HFFc6 (cell line): ENCODE results near the gene SFI1. TPM values are rescaled to one million over a fixed set of nuclear protein-coding genes. Genes with fewer than 3 reads are reported as not detected.
A peak's percentile ranks its signal among the peaks of the same experiment; 100 is the strongest.

Experiments used
- DNase-seq: peaks from one replicate; pipeline ENCODE4 v3.0.0-alpha.2; 2018
- H3K27ac Mint-ChIP-seq: 2 replicates; pipeline ENCODE4 v1.8.0; 2020; ENCODE audit warnings: mild to moderate bottlenecking, mixed read lengths
- H3K27me3 Mint-ChIP-seq: 2 replicates; pipeline ENCODE4 v1.8.0; 2021; ENCODE audit warnings: mild to moderate bottlenecking, moderate library complexity, mixed read lengths; ENCODE audit not compliant: insufficient read depth
- H3K36me3 Mint-ChIP-seq: 2 replicates; pipeline ENCODE4 v1.8.0; 2021; ENCODE audit warnings: low read depth, mixed read lengths
- H3K4me1 Mint-ChIP-seq: 2 replicates; pipeline ENCODE4 v1.8.0; 2020; ENCODE audit warnings: low read depth, mixed read lengths
- H3K4me3 Mint-ChIP-seq: 2 replicates; pipeline ENCODE4 v1.8.0; 2020; ENCODE audit warnings: mild to moderate bottlenecking, moderate library complexity, mixed read lengths
- H3K9me3 Mint-ChIP-seq: 2 replicates; pipeline ENCODE4 v1.8.0; 2020; ENCODE audit warnings: mild to moderate bottlenecking, mixed read lengths
- total RNA-seq, 6 experiments: library from RNA; stranded (reverse); fragmentation: NEBNext Ultra II Directional; extraction: Animal tissue kit (Norgen Biotek cat#: 25700); gene quantifications; 2 replicates in 1 of 6; 3 replicates in 5 of 6; pipeline ENCODE4 v1.2.3, GENCODE V29; 2021
- TF ChIP-seq, protein P1 (sequence below): fragments of 200-600 bp; sonication (generic); IDR thresholded peaks from 2 replicates; pipeline ENCODE4 v1.5.0; 2021; ENCODE audit warnings: antibody characterized with exemption, mild to moderate bottlenecking

SFI1 gene
- total RNA-seq, 6 experiments from 2014 or later = 8.3 to 12.1 (median 11.3) TPM

DNA sequence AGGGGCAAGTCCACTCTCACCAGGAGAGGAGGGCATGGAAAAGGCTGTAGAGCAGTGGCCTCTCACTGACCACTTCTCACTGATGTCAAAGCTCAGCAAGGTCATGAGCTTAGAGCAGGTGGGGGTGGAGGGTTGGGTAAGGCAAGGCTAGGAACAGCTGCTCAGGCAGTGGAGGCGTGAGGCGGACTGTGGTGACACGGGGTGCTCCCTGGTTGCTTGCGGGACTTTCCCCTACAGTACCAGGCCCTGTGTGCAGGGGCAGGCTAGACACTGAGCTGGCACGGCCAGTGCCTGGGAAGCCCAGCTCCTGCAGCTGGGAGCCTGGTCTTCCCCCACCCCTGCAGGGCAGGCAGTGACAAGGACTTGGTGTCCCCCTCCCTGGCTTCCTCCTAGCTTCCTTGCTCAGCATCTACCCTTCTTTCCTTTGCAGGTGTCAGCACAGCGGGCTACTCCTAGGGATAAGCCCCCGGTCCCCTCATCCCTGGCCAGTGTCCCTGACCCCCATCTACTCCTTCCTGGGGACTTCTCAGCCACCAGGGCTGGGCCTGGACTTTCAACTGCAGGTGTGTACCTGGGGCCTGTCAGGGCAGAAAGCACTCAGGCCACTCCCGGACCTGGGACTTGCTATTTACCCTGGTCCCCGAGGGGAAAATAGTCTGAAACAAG lies 120.1 kb downstream of the SFI1 start:
- Mint-ChIP-seq H3K36me3 (peaks cover 5% of the 10 kb centered on the region; the same call in 1 of the 2 replicates), H3K4me1 (no peaks in the 10 kb centered on the region), H3K4me3 (no peak overlapping the region)

DNA sequence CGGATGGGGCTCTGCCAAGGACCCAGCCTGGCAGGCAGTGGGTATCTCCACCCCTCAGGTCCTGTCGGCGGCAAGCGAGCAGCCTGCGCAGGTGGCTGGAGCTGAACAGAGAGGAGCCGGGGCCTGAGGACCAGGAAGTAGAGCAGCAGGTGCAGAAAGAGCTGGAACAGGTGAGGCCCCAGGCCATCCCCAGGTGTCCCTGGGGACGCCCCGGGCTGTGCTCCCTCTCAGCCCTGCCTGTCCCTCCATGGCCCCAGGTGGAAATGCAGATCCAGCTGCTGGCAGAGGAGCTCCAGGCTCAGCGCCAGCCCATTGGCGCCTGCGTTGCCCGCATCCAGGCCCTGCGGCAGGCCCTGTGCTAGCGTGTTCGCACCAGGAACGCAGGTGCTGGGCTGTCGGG lies 121.7 kb downstream of the SFI1 start:
- TF ChIP-seq, protein P1, sequence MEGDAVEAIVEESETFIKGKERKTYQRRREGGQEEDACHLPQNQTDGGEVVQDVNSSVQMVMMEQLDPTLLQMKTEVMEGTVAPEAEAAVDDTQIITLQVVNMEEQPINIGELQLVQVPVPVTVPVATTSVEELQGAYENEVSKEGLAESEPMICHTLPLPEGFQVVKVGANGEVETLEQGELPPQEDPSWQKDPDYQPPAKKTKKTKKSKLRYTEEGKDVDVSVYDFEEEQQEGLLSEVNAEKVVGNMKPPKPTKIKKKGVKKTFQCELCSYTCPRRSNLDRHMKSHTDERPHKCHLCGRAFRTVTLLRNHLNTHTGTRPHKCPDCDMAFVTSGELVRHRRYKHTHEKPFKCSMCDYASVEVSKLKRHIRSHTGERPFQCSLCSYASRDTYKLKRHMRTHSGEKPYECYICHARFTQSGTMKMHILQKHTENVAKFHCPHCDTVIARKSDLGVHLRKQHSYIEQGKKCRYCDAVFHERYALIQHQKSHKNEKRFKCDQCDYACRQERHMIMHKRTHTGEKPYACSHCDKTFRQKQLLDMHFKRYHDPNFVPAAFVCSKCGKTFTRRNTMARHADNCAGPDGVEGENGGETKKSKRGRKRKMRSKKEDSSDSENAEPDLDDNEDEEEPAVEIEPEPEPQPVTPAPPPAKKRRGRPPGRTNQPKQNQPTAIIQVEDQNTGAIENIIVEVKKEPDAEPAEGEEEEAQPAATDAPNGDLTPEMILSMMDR = no peak
- H3K4me1 Mint-ChIP-seq = no peaks in the 10 kb centered on the region
- no peaks in the 10 kb centered on the region for H3K9me3 Mint-ChIP-seq
- H3K27me3 Mint-ChIP-seq = no peaks in the 10 kb centered on the region; the same call in none of the 2 replicates
- H3K27ac Mint-ChIP-seq = no peak overlapping the region
- no peak overlapping the region for H3K4me3 Mint-ChIP-seq
- DNase-seq = no peak
- H3K36me3 Mint-ChIP-seq = peaks cover 5% of the 10 kb centered on the region; the same call in 1 of the 2 replicates

More for the DNA sequence above, 120.1 kb downstream of the SFI1 start:
- Mint-ChIP-seq H3K27me3 (no peaks in the 10 kb centered on the region; the same call in none of the 2 replicates), H3K9me3 (no peaks in the 10 kb centered on the region), H3K27ac (0 out of 2 replicates have a peak overlapping the region, but pooled peaks have one; percentile 8)
- DNase-seq = no peak
- TF ChIP-seq, protein P1 = no peak

DNA sequence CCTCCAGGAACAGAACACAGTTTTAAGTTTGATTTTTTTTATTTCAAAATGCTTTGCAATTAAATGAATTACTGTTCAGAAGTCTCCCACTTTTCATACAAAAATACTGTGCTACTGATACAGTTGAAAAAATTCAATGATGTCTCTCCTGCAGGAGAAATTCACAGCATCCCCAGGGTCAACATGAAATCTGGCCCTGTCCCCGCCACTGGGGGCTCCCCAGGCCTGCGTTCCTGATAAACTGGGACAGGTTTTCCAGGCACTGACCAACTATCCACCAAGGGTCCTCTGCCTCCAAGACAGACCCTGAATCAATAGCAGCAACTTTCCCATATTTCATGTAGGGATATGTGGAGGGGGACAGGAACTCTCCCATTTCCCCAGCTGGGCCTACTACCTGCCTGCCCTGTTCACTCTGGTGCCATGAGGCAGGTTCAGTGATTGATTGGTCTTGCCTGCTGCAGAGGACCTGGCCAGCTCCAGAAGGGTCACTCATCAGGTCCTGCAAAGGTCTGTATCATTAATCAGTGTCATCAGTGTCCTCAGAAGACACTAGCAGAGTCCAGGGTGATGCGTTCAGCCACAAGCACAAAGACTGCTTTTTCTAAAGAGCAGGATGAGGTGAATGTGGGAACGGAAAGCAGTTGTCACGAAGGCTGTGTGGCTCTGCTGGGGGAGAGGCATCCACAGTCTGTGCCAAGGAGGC lies 122.3 kb downstream of the SFI1 start:
- Mint-ChIP-seq H3K4me1 (no peaks in the 10 kb centered on the region), H3K9me3 (no peaks in the 10 kb centered on the region), H3K36me3 (peaks cover 5% of the 10 kb centered on the region; the same call in 1 of the 2 replicates), H3K27ac (no peak overlapping the region), H3K27me3 (no peaks in the 10 kb centered on the region; the same call in none of the 2 replicates), H3K4me3 (no peak overlapping the region)
- TF ChIP-seq, protein P1 = 0 out of 2 replicates have a peak, but pooled peaks have one; percentile 17
- no peak for DNase-seq

DNA sequence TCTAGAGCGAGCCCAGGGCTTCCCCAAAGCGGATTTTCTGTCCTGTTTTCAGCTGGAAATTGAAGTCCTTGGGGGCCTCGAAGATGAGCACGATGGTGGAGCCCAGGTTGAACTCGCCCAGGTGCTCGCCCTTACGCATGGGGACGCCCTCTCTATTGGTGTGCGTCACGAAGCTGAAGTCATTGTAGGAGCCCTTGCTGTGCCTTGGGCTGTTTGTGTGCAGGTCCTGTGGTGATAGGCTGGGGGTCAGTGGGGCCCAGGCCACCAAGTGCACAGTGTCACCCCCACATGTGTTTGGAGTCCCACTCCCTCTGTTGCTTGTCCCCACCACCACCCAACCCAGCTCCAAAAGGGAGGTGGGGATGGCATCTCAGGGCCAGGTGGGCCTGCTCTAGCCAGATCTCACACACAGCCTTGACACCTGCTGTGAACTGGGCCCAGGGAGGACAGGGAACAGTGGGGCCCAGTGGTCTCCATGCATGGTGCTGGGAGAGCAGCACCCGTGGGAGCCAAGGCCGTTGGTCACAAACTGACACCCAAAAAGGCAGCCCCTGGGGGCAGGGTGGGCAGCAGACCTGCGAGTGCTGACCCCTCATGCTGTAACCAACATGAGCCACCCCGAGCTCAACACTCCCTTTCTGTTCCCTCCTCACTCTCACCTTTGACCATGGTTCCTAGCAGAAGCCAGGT lies 123.4 kb downstream of the SFI1 start:
- no peaks in the 10 kb centered on the region; the same call in none of the 2 replicates for H3K27me3 Mint-ChIP-seq
- H3K36me3 Mint-ChIP-seq = peaks cover 5% of the 10 kb centered on the region; the same call in 1 of the 2 replicates
- DNase-seq = no peak
- no peaks in the 10 kb centered on the region for H3K9me3 Mint-ChIP-seq
- no peaks in the 10 kb centered on the region for H3K4me1 Mint-ChIP-seq
- H3K4me3 Mint-ChIP-seq = no peak overlapping the region
- no peak overlapping the region; the same call in none of the 2 replicates for H3K27ac Mint-ChIP-seq
- TF ChIP-seq, protein P1 = no peak

DNA sequence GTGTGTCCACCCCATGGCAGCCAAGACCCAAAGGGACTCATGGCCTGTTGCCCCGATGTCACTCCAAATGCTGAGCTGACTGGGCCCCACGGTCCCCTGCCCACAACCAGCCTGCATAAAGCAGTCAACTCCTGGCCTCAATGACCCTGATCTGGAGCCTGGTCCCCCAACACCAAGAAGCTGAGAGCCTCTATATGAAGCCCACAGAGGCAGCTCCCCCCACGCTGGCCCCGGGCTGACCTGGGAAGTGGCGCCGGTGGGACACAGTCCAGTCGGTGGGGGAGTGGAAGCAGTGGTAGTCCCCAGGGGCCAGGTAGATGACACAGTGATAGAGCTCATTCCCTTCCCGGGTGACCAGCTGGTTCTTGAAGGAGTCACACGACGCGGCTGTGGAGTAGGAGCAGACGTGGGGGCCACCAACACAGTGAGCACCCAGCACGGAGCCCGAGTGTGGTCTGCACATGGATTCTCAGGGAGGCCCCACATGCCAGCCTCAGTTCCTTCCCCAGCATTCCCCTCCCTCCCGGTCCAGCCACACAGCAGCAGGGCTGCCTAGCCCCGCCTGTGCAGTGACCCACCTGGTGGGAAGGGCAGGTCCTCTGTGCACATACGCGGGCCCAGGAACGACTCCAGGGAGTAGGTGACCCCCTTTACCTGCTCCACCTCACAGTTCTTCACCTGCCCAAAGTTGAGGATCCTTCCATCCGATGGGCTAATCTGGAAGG lies 124.6 kb downstream of the SFI1 start:
- peaks cover 5% of the 10 kb centered on the region; the same call in 1 of the 2 replicates for H3K36me3 Mint-ChIP-seq
- H3K4me1 Mint-ChIP-seq = no peaks in the 10 kb centered on the region

More for the DNA sequence above, 124.6 kb downstream of the SFI1 start:
- no peaks in the 10 kb centered on the region for H3K9me3 Mint-ChIP-seq
- TF ChIP-seq, protein P1 = no peak
- H3K4me3 Mint-ChIP-seq = no peak overlapping the region
- no peak overlapping the region for H3K27ac Mint-ChIP-seq
- no peaks in the 10 kb centered on the region; the same call in none of the 2 replicates for H3K27me3 Mint-ChIP-seq
- no peak for DNase-seq
